HCT116 (cell line): ENCODE data around the gene DMBT1. TPM values are rescaled to one million over a fixed set of nuclear protein-coding genes. Genes with fewer than 3 reads are reported as not detected.

Source experiments
- ATAC-seq: fragments of 200-7000 bp; cut with Tn5 transposase; 2 replicates; pipeline ENCODE4 v1.9.1; 2020; ENCODE audit warnings: mild to moderate bottlenecking, moderate library complexity
- BruUV-seq: library from RNA; stranded (reverse); fragments of 400-500 nt; replicated peaks from 2 replicates; lab custom pipeline; 2021; lab: Mats Ljungman, UMichigan
- CTCF ChIA-PET: fragments of 300-600 bp; sonication (Branson Sonifier 250); formaldehyde crosslinking; loops from one replicate; lab custom pipeline; 2021; ENCODE audit warnings: antibody characterized with exemption; lab: Charles Lee
- POLR2A ChIA-PET: fragments of 300-600, 350-600 bp; sonication (Branson Sonifier 250); formaldehyde crosslinking; loops from one replicate; lab custom pipeline; 2021; ENCODE audit warnings: antibody characterized with exemption; lab: Charles Lee
- RAD21 ChIA-PET, 2 experiments: fragments of 300-600 bp; sonication (Branson Sonifier 250); formaldehyde crosslinking; loops; one replicate each; lab custom pipeline; 2023; ENCODE audit warnings: low total read pairs in 2 of 2; ENCODE audit not compliant: uncharacterized antibody in 2 of 2, unreplicated experiment in 2 of 2, low non-redundant PET in 1 of 2; lab: Charles Lee
- DNase-seq: peaks from one replicate; pipeline ENCODE4 v3.0.0-alpha.2; 2010; ENCODE audit warnings: low read depth, low spot score
- H2AFZ ChIP-seq: fragments of 200-600 bp; shearing (Covaris generic), sonication (generic); 2 replicates; pipeline ENCODE4 v1.6.1; 2017; ENCODE audit warnings: low read depth, mixed run types, mixed read lengths, antibody characterized with exemption, low read length; ENCODE audit not compliant: poor library complexity, severe bottlenecking
- H3K27ac ChIP-seq: 2 replicates; pipeline ENCODE4 v1.5.1; 2012; ENCODE audit warnings: low read depth, low read length
- H3K27me3 ChIP-seq: fragments of 200-600 bp; sonication (generic); 2 replicates; pipeline ENCODE4 v1.6.1; 2016; ENCODE audit warnings: mixed run types, low read length, mixed read lengths; ENCODE audit not compliant: insufficient read depth
- H3K36me3 ChIP-seq, 2 experiments: fragments of 200-500 bp in 1 of 2; fragments of 200-600 bp in 1 of 2; sonication (Bioruptor generic) in 1 of 2; sonication (generic) in 1 of 2; 2 replicates each; pipeline versions ENCODE4 v1.5.1 to v1.6.1; 2014 to 2016; ENCODE audit warnings: low read length in 2 of 2, inconsistent platforms in 1 of 2, mixed read lengths in 1 of 2, mixed run types in 1 of 2; ENCODE audit not compliant: insufficient read depth in 2 of 2, control insufficient read depth in 1 of 2
- H3K4me1 ChIP-seq, 2 experiments: fragments of 200-600 bp in 1 of 2; sonication (generic) in 1 of 2; 2 replicates each; pipeline versions ENCODE4 v1.5.1 to v1.6.1; 2012 to 2017; ENCODE audit warnings: low read length in 2 of 2, inconsistent platforms in 1 of 2, mild to moderate bottlenecking in 1 of 2, mixed read lengths in 1 of 2, mixed run types in 1 of 2, moderate library complexity in 1 of 2; ENCODE audit not compliant: insufficient read depth in 2 of 2, control insufficient read depth in 1 of 2
- H3K4me2 ChIP-seq: fragments of 200-600 bp; sonication (generic); 2 replicates; pipeline ENCODE4 v1.6.1; 2017; ENCODE audit warnings: mixed run types, low read length, mixed read lengths
- H3K4me3 ChIP-seq, 2 experiments: fragments of 200-600 bp in 1 of 2; sonication (generic) in 1 of 2; replicated peaks in 1 of 2; 2 replicates each; pipeline ENCODE4 v1.5.1; 2011 to 2016; ENCODE audit warnings: low read length in 2 of 2, control low read depth in 1 of 2, low read depth in 1 of 2, mild to moderate bottlenecking in 1 of 2, mixed read lengths in 1 of 2, mixed run types in 1 of 2
- H3K79me2 ChIP-seq: fragments of 200-600 bp; sonication (generic); 2 replicates; pipeline ENCODE4 v1.6.1; 2017; ENCODE audit warnings: mild to moderate bottlenecking, mixed run types, low read length, moderate library complexity, mixed read lengths; ENCODE audit not compliant: insufficient read depth
- H3K9ac ChIP-seq: fragments of 200-600 bp; sonication (generic); 2 replicates; pipeline ENCODE4 v1.6.1; 2016; ENCODE audit warnings: low read length, mixed read lengths
- H3K9me2 ChIP-seq: fragments of 200-600 bp; sonication (generic), shearing (Covaris generic); 2 replicates; pipeline ENCODE4 v1.6.1; 2017; ENCODE audit warnings: mixed run types, mild to moderate bottlenecking, moderate library complexity; ENCODE audit not compliant: insufficient read depth
- H3K9me3 ChIP-seq, 2 experiments: fragments of 200-500 bp in 1 of 2; fragments of 200-600 bp in 1 of 2; sonication (Bioruptor generic) in 1 of 2; sonication (generic) in 1 of 2; 2 replicates each; pipeline ENCODE4 v1.6.1; 2014 to 2017; ENCODE audit warnings: low read length in 2 of 2, mixed read lengths in 2 of 2, inconsistent platforms in 1 of 2, low read depth in 1 of 2, mild to moderate bottlenecking in 1 of 2, mixed run types in 1 of 2, moderate library complexity in 1 of 2; ENCODE audit not compliant: control insufficient read depth in 1 of 2, insufficient read depth in 1 of 2
- H4K20me1 ChIP-seq: fragments of 200-600 bp; sonication (generic), shearing (Covaris generic); 2 replicates; pipeline ENCODE4 v1.6.1; 2017; ENCODE audit warnings: mixed run types, mild to moderate bottlenecking, moderate library complexity; ENCODE audit not compliant: insufficient read depth
- ATF3 ChIP-seq: IDR thresholded peaks from 2 replicates; pipeline ENCODE4 v1.6.1; 2012
- CBX3 ChIP-seq: IDR thresholded peaks from 2 replicates; pipeline ENCODE4 v1.6.1; 2012; ENCODE audit warnings: low read depth
- CEBPB ChIP-seq: IDR thresholded peaks from 2 replicates; pipeline ENCODE4 v1.6.1; 2012; ENCODE audit warnings: low read depth
- EGR1 ChIP-seq: IDR thresholded peaks from 2 replicates; pipeline ENCODE4 v1.6.1; 2012; ENCODE audit warnings: low read depth
- ELF1 ChIP-seq: IDR thresholded peaks from 2 replicates; pipeline ENCODE4 v1.6.1; 2012; ENCODE audit warnings: low read depth, borderline replicate concordance
- EZH2 ChIP-seq: fragments of 200-600 bp; sonication (generic); IDR thresholded peaks from 2 replicates; pipeline ENCODE4 v1.6.1; 2017; ENCODE audit warnings: antibody characterized with exemption, mixed run types
- EZH2phosphoT487 ChIP-seq: fragments of 200-600 bp; IDR thresholded peaks from 2 replicates; pipeline ENCODE4 v1.6.1; 2018; ENCODE audit warnings: antibody characterized with exemption, borderline replicate concordance
- FOSL1 ChIP-seq: IDR thresholded peaks from 2 replicates; pipeline ENCODE4 v1.6.1; 2012; ENCODE audit warnings: low read depth
- JUND ChIP-seq: IDR thresholded peaks from 2 replicates; pipeline ENCODE4 v1.6.1; 2012
- MAX ChIP-seq: IDR thresholded peaks from 2 replicates; pipeline ENCODE4 v1.6.1; 2012
- POLR2AphosphoS5 ChIP-seq: IDR thresholded peaks from 2 replicates; pipeline ENCODE4 v1.6.1; 2011; ENCODE audit warnings: mild to moderate bottlenecking, low read depth, low read length, moderate library complexity
- RAD21 ChIP-seq: IDR thresholded peaks from 2 replicates; pipeline ENCODE4 v1.6.1; 2012; ENCODE audit warnings: low read depth, mild to moderate bottlenecking
- REST ChIP-seq: IDR thresholded peaks from 2 replicates; pipeline ENCODE4 v1.6.1; 2012; ENCODE audit warnings: low read depth
- SP1 ChIP-seq: IDR thresholded peaks from 2 replicates; pipeline ENCODE4 v1.6.1; 2012; ENCODE audit warnings: low read depth
- YY1 ChIP-seq: IDR thresholded peaks from 2 replicates; pipeline ENCODE4 v1.6.1; 2011; ENCODE audit warnings: low read length, low read depth, moderate library complexity, mild to moderate bottlenecking; ENCODE audit not compliant: insufficient replicate concordance; ENCODE audit errors: extremely low read depth
- ZFX ChIP-seq: fragments of 450-650 bp; IDR thresholded peaks from 2 replicates; pipeline ENCODE4 v1.6.1; 2017
- ZNF274 ChIP-seq: fragments of 200-500 bp; sonication (Bioruptor generic); IDR thresholded peaks from 2 replicates; pipeline ENCODE4 v1.6.1; 2014; ENCODE audit warnings: mild to moderate bottlenecking, low read depth, low read length, inconsistent platforms
- intact Hi-C: fragments of 100-400 bp; cut with micrococcal nuclease; formaldehyde crosslinking; loops from 2 replicates; pipeline ENCODE4 v1.10.0; 2022
- total RNA-seq: library from RNA; stranded (reverse); gene quantifications from one replicate; pipeline ENCODE4 v1.2.1, GENCODE V29; 2021; ENCODE audit not compliant: unreplicated experiment

The DMBT1 gene
- total RNA-seq, 1 experiment from 2014 or later, result 0.17 TPM

- H3K9ac ChIP-seq, result no peak overlapping the region
- ATAC-seq, result no peak
- H3K27me3 ChIP-seq, result no peaks in the 10 kb centered on the region
- no peak overlapping the region for H3K27ac ChIP-seq
- ChIA-PET RAD21 (no interaction called here), POLR2A (no interaction called here), CTCF (interaction anchor here (0.9 kb wide), 1 partner anchor 22 kb away, joined by 3 read pairs; no protein-coding TSS in a partner anchor)
- no peak overlapping the region for H3K4me3 ChIP-seq
- TF ChIP-seq ZFX (no peak), RAD21 (no peak), ELF1 (no peak), ATF3 (no peak), YY1 (no peak), EZH2phosphoT487 (no peak), JUND (no peak), CBX3 (no peak), POLR2AphosphoS5 (no peak), SP1 (no peak), EZH2 (no peak), FOSL1 (no peak), ZNF274 (no peak), CEBPB (no peak), EGR1 (no peak), REST (no peak), MAX (no peak)
- TF ChIP-seq, all 23 proteins: peak for 0
- Histone ChIP-seq H3K4me1 (no peaks in the 10 kb centered on the region), H3K9me2 (no peaks in the 10 kb centered on the region), H3K9me3 (no peaks in the 10 kb centered on the region), H3K79me2 (no peaks in the 10 kb centered on the region), H2AFZ (no peak overlapping the region), H4K20me1 (no peaks in the 10 kb centered on the region), H3K36me3 (no peaks in the 10 kb centered on the region), H3K4me2 (no peak overlapping the region)
- intact Hi-C loops, result no loop called here
- BruUV-seq, result no TSS peak
- DNase-seq, result no peak
Measured at GRCh38 chr10:122543676-122544445, 16.7 kb upstream of the DMBT1 start.
